Aorta (tissue), 5 donors: Measurements from ENCODE around the gene LTB4R. TPM values are rescaled to one million over a fixed set of nuclear protein-coding genes. Genes with fewer than 3 reads are reported as not detected.

Experiments used
- ATAC-seq: fragments of 200-7000 bp; cut with Tn5 transposase; one replicate; pipeline ENCODE4 v1.9.1; 2022; ENCODE audit warnings: moderate library complexity; ENCODE audit not compliant: low FRiP score
- DNase-seq, 2 donors: peaks; one replicate each; pipeline ENCODE4 v3.0.0-alpha.2; 2020
- H3K27ac ChIP-seq, 2 donors: one replicate each; pipeline ENCODE4 v1.5.1; 2013; ENCODE audit warnings: low read length in 2 of 2, mild to moderate bottlenecking in 2 of 2, moderate library complexity in 2 of 2, control low read depth in 1 of 2, inconsistent platforms in 1 of 2, low read depth in 1 of 2
- H3K27me3 ChIP-seq, 2 donors: one replicate each; pipeline ENCODE4 v1.6.1; 2013; ENCODE audit warnings: control low read depth in 1 of 2, low read length in 1 of 2, mild to moderate bottlenecking in 1 of 2, moderate library complexity in 1 of 2; ENCODE audit not compliant: insufficient read depth in 2 of 2, control insufficient read depth in 1 of 2
- H3K36me3 ChIP-seq, 2 donors: one replicate each; pipeline ENCODE4 v1.6.1; 2013; ENCODE audit warnings: control low read depth in 1 of 2, low read length in 1 of 2, mild to moderate bottlenecking in 1 of 2; ENCODE audit not compliant: insufficient read depth in 2 of 2, control insufficient read depth in 1 of 2
- H3K4me1 ChIP-seq, 2 donors: one replicate each; pipeline ENCODE4 v1.6.1; 2013; ENCODE audit warnings: low read length in 2 of 2, control low read depth in 1 of 2, mild to moderate bottlenecking in 1 of 2, moderate library complexity in 1 of 2; ENCODE audit not compliant: insufficient read depth in 2 of 2, control insufficient read depth in 1 of 2
- H3K4me3 ChIP-seq, 2 donors: one replicate each; pipeline ENCODE4 v1.5.1; 2013; ENCODE audit warnings: low read length in 2 of 2, control low read depth in 1 of 2, mild to moderate bottlenecking in 1 of 2
- H3K9me3 ChIP-seq: one replicate; pipeline ENCODE4 v1.6.1; 2013; ENCODE audit warnings: mild to moderate bottlenecking, low read length; ENCODE audit not compliant: control insufficient read depth
- WGBS, 2 donors: extraction: QIAGEN DNeasy Blood & Tissue Kit; methylation state at CpG; one replicate each; pipeline ENCODE4 v1.1.7; 2013; 5-methylcytosine and 5-hydroxymethylcytosine counted together
- intact Hi-C, 2 donors: fragments of 100-400 bp; cut with DNase I; formaldehyde crosslinking; loops; one replicate each; pipeline versions ENCODE4 v1.14.2 to v1.15.0; 2022
- polyA plus RNA-seq, 2 donors: library from polyadenylated mRNA; stranded (reverse); fragments of 200-250 nt; gene quantifications; one replicate each; pipeline ENCODE4 v1.2.3, GENCODE V29; 2013
- total RNA-seq, 2 donors: library from RNA; stranded (reverse); fragmentation: NEBNext Ultra II Directional; extraction: Animal tissue kit (Norgen Biotek cat#: 25700); gene quantifications; one replicate each; pipeline ENCODE4 v1.2.1, GENCODE V29; 2021
- donor health status: healthy with polysubstance abuse.
- donor health status: Bipolar disorder and iron deficiency.
- donor health status: DM: no; HTN: no; CAD: no.
- donor health status: DM: no; HTN: no; CAD: no.
- donor health status: DM: yes; HTN: yes; CAD: no.

The LTB4R gene
- total and polyA plus RNA-seq, 4 donors, result 2.9 to 8.2 (median 6.1) TPM

DNA sequence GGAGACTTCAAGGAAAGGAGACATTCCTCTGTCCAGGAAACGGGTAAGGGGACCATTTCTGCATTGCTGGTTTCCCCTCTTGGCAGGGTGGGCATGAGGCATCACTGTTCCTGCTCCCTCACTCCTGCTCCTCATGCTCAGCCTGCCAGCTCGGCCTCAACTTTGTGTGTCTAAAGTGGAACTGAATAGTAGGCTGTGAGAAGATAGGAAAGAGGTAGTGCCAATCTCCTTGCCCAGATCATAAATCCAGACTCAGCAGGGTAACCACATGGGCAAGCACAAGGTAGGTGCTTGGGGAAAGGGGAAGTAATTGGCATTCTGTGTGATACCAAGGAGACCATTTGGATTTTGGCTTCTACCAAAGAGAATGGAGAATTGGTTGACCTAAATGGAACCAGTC is 2.6 kb downstream of the LTB4R start:
- Histone ChIP-seq H3K36me3 (no peaks in the 10 kb centered on the region), H3K4me1 (no peaks in the 10 kb centered on the region), H3K4me3 (no peak overlapping the region), H3K9me3 (no peaks in the 10 kb centered on the region), H3K27ac (no peak overlapping the region), H3K27me3 (no peaks in the 10 kb centered on the region)
- WGBS, 2 donors, result 83 to 89% methylated on average over 2 of the region's 2 CpGs
- intact Hi-C loops, result no loop called here
- no peak for ATAC-seq
- DNase-seq, result peak in 1 of 2 donors; percentile 48

DNA sequence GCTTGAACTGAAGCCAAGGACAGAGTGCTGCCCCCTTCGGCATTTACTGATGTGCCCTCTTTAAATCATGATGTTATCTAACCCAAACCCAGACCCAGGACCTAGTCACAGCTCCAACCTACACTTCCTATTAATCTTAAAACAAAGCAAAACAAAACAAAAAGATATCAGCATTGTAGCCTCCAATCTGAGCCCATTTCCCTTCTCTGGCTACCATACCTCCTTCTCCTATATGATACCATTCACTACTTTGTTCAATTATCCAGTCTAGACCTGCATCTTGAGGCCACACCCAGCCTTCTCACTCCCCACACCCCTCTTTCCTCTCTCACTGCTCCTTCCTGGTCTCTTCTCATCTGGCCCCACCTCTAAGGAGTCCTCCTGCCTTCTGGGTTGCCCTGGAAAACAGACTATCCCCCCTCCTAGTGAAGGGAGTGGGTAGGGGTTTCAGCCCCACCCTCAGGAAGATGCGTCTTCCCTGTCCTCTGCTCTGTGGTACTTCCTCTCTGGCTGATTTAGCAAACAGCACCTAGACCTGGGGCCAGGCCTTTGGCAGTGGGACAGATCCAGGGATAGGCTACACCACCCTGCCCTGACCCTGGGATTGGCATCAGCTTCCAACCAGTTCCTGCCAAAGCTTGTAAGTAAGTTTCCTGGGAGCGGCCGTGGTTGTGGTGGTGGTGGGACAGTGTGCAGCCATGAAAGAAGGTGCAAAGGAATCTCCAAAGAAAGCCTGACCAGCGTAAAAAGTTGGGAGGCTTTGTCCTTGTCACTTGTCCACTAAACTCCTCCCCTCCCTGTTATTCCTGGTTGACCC is 3.3 kb downstream of the LTB4R start:
- Histone ChIP-seq H3K27ac (no peak overlapping the region), H3K9me3 (no peaks in the 10 kb centered on the region), H3K4me1 (no peaks in the 10 kb centered on the region), H3K36me3 (no peaks in the 10 kb centered on the region), H3K27me3 (no peaks in the 10 kb centered on the region), H3K4me3 (no peak overlapping the region)
- intact Hi-C loops, result no loop called here
- ATAC-seq (no peak), DNase-seq (peak; percentile 56 to 61)
- WGBS, 2 donors, result 77 to 81% methylated on average over 5 of the region's 5 CpGs

DNA sequence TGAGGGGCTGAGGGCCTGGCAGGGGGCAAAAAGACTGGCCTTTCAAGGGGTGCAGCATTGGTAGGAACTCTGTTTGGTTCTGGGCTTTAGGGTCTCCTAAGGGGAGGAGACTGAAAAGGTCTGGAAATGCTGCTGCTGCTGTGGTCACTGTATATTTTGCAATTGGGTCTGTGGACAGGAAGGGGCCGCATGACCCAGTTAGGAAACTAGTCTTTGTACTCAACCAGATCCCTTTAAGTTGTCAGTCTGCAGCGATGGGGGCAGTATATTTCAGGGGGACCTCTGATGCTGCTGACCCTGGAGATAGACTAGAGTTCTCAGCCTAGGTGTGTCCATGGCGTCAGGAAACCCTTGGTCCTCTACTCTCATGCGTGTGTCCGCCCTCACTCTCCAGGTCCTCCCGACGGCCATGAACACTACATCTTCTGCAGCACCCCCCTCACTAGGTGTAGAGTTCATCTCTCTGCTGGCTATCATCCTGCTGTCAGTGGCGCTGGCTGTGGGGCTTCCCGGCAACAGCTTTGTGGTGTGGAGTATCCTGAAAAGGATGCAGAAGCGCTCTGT is 4.0 kb downstream of the LTB4R start:
- H3K9me3 ChIP-seq, result no peaks in the 10 kb centered on the region
- H3K4me1 ChIP-seq, result no peaks in the 10 kb centered on the region
- H3K4me3 ChIP-seq, result no peak overlapping the region
- H3K27ac ChIP-seq, result no peak overlapping the region
- intact Hi-C loops, result no loop called here
- ATAC-seq, result no peak
- H3K27me3 ChIP-seq, result no peaks in the 10 kb centered on the region
- H3K36me3 ChIP-seq, result no peaks in the 10 kb centered on the region
- 87 to 89% methylated on average over 10 of the region's 10 CpGs for WGBS, 2 donors
- DNase-seq, result peak; percentile 41 to 75

GRCh38 chr14:24315807-24316596 is 4.7 kb downstream of the LTB4R start:
- no peaks in the 10 kb centered on the region for H3K27me3 ChIP-seq
- no peak overlapping the region for H3K27ac ChIP-seq
- intact Hi-C loops, result no loop called here
- ATAC-seq (peak; percentile 64), DNase-seq (peak; percentile 58 to 81)
- no peak overlapping the region for H3K4me3 ChIP-seq
- H3K4me1 ChIP-seq, result no peaks in the 10 kb centered on the region
- no peaks in the 10 kb centered on the region for H3K9me3 ChIP-seq
- no peaks in the 10 kb centered on the region for H3K36me3 ChIP-seq
- 33 to 34% methylated on average over 70 of the region's 70 CpGs for WGBS, 2 donors

DNA sequence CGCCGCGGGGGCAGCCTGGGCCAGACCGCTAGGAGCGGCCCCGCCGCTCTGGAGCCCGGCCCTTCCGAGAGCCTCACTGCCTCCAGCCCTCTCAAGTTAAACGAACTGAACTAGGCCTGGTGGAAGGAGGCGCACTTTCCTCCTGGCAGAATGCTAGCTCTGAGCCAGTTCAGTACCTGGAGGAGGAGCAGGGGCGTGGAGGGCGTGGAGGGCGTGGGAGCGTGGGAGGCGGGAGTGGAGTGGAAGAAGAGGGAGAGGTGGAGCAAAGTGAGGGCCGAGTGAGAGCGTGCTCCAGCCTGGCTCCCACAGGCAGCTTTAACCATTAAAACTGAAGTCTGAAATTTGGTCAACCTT is 5.3 kb downstream of the LTB4R start:
- Histone ChIP-seq H3K9me3 (no peaks in the 10 kb centered on the region), H3K4me1 (no peaks in the 10 kb centered on the region)
- WGBS, 2 donors, result 48 to 49% methylated on average over 13 to 18 of the region's 18 CpGs

DNA sequence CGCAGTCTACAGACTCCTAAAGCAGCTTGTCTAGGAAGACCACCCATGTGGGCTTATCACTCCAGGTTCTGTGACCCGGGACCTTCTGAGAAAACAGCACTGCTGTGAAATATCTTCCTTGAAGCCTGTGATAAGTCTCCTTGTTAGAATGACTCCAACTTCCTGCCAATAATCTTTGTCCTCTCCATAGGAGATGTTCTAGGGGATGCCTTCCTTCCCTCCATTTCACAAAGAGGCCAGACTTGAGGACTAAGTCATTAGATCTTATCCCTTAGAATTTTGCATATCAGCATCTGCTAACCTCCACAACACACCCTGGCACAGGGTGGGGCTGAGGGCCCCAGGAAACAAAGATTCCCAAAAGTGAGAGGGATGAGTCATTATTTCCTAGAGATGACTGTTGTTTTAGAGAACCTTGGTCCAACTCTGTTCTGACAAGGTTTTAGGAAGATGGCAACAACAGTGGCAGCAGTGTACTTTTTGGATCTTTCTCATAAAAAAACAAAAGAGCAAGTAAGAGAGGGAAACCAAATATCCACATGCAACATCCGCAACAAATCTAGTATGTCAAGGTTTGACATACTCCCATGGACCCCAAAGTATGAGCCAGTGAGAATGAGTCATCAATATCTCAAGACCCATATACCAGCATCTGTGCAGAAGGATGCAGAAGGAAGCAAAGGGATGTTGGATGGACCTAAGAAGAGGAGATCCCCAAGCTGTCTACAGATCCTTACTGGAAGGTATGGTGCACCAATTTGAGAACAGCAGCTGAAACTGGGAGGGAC is 6.0 kb downstream of the LTB4R start:
- intact Hi-C loops, result no loop called here
- ATAC-seq, result no peak
- no peak overlapping the region for H3K27ac ChIP-seq
- DNase-seq, result no peak
- no peaks in the 10 kb centered on the region for H3K4me1 ChIP-seq
- WGBS, 2 donors, result 84% methylated on average over 3 of the region's 3 CpGs
- no peaks in the 10 kb centered on the region for H3K27me3 ChIP-seq
- H3K4me3 ChIP-seq, result no peak overlapping the region
- no peaks in the 10 kb centered on the region for H3K36me3 ChIP-seq
- no peaks in the 10 kb centered on the region for H3K9me3 ChIP-seq

More for the DNA sequence above, 5.3 kb downstream of the LTB4R start:
- Histone ChIP-seq H3K27ac (no peak overlapping the region), H3K4me3 (no peak overlapping the region), H3K27me3 (no peaks in the 10 kb centered on the region), H3K36me3 (no peaks in the 10 kb centered on the region)
- ATAC-seq (no peak), DNase-seq (peak in 1 of 2 donors; percentile 42)
- intact Hi-C loops, result no loop called here

DNA sequence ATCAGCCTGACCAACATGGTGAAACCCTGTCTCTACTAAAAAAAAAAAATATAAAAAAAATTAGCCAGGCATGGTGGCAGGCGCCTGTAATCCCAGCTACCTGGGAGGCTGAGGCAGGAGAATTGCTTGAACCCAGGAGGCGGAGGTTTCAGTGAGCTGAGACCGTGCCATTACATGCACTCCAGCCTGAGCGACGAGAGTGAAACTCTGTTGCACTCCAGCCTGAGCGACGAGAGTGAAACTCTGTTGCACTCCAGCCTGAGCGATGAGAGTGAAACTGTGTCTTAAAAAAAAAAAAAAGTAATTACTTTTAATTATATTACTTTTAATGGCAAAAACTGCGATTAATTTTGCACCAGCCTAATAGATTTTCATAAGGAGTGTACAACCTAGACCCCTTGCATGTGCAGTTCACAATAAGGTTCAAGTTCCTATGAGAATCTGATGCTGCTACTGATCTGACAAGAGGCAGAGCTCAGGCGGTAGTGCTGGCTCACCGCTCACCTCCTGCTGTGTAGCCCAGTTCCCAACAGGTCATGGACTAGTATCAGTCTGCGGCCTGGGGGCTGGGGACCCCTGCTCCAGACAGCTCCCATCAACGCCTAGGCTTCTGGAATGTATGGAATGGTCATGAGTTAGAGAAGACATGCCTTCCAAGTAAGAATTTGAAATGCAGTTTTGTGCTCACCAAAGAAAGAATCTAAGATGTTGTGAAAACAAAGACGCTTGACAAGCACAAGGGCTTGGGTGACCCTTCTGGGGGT is 10.1 kb downstream of the LTB4R start:
- Histone ChIP-seq H3K4me1 (no peaks in the 10 kb centered on the region), H3K27me3 (no peaks in the 10 kb centered on the region), H3K9me3 (no peaks in the 10 kb centered on the region), H3K27ac (no peak overlapping the region), H3K36me3 (no peaks in the 10 kb centered on the region), H3K4me3 (no peak overlapping the region)
- ATAC-seq, result no peak
- WGBS, 2 donors, result 78 to 82% methylated on average over 13 to 14 of the region's 14 CpGs
- peak in 1 of 2 donors; percentile 40 for DNase-seq
- intact Hi-C loops, result no loop called here

- H3K27ac ChIP-seq, result no peak overlapping the region
- no peak for ATAC-seq
- no peak overlapping the region for H3K4me3 ChIP-seq
- H3K9me3 ChIP-seq, result no peaks in the 10 kb centered on the region
- no peaks in the 10 kb centered on the region for H3K27me3 ChIP-seq
- WGBS, 2 donors, result 83 to 84% methylated on average over 9 to 10 of the region's 10 CpGs
- intact Hi-C loops, result no loop called here
- peak in 1 of 2 donors; percentile 68 for DNase-seq
- H3K36me3 ChIP-seq, result no peaks in the 10 kb centered on the region
- H3K4me1 ChIP-seq, result no peaks in the 10 kb centered on the region
These were observed 11.4 kb downstream of the LTB4R start for GRCh38 chr14:24322672-24323071.
